Adrenal gland (tissue), 5 donors: ENCODE measurements around the gene FGF8.

Experiments used
- CTCF ChIP-seq, 6 experiments: fragments of 450-650 bp in 4 of 6; fragments of 200-600 bp in 2 of 6; sonication (generic) in 1 of 6; IDR thresholded peaks; 1 replicate in 5 of 6; 2 replicates in 1 of 6; pipeline versions ENCODE4 v1.5.1 to v1.8.0; 2016 to 2021; ENCODE audit warnings: antibody characterized with exemption in 6 of 6, mild to moderate bottlenecking in 2 of 6, moderate library complexity in 1 of 6
- POLR2A ChIP-seq, 2 donors: fragments of 450-650 bp; IDR thresholded peaks; one replicate each; pipeline ENCODE4 v1.6.1; 2017; ENCODE audit warnings: antibody characterized with exemption in 2 of 2, mild to moderate bottlenecking in 2 of 2, moderate library complexity in 1 of 2
- donor health status: DM: no; HTN: no; CAD: no.

- no peak for TF ChIP-seq CTCF (IDR thresholded peaks at IDR 0.05)
- TF ChIP-seq POLR2A (IDR thresholded peaks at IDR 0.05), result no peak
Observed at GRCh38 chr10:101816913-101817336, 41.0 kb upstream of the FGF8 start.
